ENCODE results near the gene SQOR.
A peak's percentile ranks its signal among the peaks of the same experiment; 100 is the strongest.

The SQOR gene

DNA sequence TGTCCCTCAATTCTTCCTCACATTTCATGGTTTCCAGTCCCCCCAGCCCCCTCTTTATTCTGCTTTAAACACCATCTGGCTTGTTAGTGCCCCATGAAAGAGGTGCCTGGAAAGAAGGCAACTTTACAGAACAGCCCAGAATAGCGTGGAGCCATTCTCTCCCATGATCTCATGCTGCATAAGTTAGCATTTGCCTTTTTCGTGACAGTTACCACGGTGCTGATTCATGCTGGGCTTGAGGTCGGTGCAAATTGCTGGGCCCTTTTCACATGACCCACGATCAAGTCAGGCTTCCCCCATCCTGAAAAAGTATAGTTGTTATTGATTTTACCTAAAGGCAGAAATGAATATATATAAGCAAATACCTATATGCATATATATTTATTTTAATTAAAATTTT is 29.6 kb downstream of the SQOR start:
- no peak for DNase-seq

DNA sequence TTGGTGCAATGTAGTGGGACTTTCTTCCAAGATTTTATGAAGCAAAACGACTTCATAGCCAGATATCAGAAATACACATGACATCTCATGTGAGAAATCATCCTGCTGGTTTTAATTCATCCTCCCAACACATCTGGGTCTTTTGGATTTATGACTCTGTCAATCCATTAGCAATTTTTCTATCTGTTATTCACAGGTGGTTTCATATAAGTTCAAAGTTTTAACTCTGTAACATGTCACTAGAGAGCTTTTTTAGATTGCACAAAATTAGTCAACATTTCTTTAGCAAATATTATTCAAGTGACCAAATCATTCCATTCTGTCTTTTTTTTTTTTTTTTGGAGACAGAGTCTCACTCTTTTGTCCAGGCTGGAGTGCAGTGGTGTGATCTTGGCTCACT is 30.4 kb downstream of the SQOR start:
- no peak for DNase-seq

DNA sequence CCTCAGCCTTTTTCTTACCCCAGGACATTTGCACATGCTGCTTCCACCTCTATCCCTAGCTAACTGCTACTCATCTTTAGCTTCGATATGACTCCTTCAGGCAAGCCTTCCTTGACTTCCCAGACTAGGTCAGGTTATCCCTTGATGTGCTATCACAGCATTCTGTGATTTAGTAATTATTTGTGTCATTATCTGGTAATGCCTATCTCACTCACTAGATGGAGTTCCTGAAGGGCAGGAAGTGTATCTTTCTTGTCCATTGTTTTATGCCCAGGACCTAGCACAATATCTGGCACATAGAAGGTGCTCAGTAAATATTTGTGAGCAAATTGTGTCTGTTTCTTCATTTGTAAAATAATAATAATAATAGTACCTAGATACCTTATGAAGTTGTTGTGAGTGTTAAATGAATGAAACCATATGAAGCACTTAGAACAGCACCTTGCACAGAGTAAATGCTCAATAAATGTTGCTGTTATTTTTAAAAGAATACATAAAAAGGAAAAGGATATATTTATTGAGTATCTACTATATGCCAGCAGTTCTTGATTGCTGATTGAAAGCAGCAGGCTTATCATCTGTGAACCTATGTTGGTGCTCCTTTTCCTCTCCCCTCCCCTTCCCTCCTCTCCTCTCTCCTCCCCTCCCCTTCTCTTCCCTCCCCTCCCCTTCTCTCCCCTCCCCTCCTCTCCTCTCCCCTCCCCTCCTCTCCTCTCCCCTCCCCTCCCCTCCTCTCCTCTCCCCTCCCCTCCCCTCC is 31.5 kb downstream of the SQOR start:
- DNase-seq = no peak

DNA sequence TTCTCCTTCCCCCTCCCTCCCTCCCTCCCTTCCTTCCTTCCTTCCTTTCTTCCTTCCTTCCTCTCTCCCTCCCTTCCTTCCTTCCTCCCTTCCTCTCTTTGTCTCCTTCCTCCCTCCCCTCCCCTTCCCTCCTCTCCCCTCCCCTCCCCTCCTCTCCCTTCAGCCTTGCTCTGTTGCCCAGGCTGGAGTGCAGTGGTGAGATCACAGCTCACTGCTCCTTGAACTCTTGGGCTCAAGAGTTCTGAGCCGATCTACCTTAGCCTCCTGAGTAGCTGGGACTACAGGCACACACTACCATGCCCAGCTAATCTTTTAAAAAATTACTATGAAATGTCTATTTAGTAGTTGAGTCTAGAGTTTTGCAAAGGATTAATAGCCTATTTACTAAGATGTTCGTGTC is 32.2 kb downstream of the SQOR start:
- no peak for DNase-seq

DNA sequence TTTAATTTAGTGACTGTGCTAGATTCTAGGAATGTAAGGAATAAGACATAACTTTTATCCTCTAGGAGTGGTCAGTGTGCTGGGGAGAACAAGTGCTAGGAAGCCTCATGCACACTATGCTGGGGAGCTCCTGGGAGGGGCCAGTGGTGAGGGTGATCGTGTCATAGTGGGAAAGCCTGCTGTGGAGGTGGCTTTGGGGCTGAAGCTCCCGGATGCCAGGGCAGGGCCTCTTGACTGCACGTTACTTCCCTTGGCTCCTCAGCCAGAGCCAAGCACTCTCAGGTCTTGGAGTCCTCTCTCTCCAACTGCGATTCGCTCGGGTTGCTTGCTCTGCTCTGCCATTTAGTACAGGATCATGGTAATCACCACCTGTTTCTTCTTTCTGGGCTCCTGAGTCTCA is 33.6 kb downstream of the SQOR start:
- no peak for DNase-seq

DNA sequence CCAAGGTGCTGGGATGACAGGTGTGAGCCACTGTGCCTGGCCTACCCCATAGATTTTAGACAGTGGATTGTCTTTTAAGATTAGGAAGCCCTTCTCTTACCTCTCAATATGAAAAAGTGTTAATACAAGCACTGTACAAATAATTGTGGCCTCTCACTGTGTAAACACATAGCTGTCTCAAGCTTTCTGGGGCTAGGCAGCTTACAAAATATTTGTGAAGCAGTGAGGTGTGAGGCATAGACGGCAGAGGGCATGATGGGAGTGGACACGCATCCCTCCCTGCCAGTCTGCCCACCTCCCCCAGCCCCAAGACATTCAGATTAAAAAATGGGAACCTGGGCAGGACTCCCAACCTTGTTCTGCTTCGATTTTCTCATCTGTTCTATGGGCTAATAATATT is 34.6 kb downstream of the SQOR start:
- no peak for DNase-seq

DNA sequence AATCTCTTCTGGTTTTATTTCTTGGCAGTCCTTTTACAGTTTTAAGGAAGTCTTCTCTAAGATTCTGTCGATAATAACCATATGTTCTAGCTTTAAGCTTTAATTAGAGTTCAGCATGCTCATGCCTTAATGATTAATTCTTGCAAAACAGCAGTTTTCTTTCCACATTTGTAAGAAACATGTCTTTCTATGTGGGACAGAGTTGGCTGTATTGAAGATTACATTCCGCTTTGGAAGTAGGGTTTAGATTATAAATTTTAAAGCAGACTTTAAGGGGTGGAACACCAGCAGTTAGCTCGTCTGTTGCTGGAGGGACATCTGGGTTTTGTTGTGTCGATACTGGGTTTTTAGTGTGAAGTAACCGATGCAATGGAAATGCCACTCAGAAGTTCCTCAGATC is 35.3 kb downstream of the SQOR start:
- no peak for DNase-seq

DNA sequence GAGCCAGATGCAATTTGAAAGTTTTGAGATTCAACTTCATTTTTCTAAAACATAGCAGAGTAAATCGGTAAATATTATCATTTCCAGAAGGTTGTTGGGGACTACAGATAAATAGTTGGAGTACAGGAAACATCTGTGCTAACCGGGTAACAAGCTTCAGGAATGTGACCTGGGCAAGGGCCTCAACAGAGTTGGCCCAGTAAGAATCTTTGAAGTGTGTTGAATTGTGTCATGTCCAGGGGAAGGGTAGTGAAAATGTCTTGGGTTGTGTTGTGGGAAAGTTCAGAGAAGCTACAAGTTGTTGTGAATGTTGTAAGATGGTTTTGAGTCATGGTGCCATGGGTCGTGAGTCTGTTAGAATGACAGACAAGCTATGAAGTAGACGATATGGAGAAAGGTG is 35.7 kb downstream of the SQOR start:
- no peak for DNase-seq

DNA sequence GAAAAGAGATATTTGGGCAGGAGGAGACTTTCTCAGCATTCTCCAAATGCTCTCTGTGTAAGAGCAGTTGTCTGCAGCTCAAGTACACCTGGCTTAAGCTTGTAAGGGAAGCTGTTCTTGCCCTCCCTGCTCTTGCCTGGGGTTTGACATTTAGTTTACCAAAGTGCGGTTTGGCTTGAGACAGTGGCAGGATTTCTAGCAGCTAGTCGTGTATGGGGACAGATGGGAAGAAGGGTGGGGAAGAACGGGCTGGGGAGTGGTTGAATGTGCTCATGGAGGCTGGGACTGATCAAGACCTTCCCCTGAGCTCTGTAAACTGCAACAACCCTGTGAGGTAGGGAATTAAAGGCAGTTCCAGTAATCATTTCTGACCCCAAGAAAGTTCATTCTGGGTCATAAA is 39.8 kb downstream of the SQOR start:
- DNase-seq = no peak

DNA sequence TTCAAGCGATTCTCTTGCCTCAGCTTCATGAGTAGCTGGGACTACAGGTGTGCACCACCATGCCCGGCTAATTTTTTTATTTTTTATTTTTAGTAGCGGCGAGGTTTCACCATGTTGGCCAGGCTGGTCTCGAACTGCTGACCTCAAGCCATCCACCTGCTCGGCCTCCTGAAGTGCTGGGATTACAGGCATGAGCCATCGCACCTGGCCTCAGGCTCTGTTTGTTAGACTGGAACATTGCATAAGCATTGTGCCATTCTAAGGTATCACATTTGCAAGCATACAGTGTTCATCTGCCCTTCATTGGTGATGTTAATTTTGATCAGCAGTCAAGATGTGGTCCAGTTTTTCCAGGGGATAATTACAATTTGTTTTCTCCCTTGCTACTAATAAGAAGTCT is 43.0 kb downstream of the SQOR start:
- no peak for DNase-seq

DNA sequence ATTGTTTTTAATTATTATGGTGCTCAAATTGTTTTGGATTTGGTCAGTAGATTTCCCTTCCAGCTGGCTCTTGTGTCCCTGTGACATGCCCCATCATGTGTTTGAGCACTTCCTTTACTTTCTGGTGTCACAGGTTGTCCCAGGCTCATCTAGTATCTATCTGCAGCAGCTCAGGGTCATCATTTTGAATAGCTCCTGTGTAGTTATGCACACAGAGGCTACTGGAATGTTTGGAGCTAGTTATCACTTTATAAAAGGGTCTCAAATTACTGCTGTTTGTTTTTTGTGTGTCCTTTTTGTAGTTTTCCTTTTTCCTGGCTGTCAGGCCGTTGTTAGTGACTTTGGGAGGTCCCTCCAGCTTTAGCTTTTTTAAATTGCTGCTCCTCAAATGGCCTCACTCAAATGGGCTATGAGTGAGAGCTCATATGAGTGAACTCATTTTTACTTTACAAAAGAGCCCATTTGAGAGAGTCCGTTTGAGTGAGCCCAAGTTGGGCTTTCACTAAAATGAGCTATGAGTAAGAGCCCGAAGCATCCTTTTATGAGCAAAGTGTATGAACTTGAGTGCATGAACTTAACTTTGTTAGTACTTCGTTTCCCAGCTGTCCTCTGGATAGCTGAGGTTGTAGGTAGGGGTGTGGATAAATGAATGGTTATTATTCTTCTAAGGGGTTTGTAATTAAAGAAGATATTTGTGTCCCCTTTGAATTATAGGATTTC is 43.8 kb downstream of the SQOR start:
- DNase-seq = no peak

DNA sequence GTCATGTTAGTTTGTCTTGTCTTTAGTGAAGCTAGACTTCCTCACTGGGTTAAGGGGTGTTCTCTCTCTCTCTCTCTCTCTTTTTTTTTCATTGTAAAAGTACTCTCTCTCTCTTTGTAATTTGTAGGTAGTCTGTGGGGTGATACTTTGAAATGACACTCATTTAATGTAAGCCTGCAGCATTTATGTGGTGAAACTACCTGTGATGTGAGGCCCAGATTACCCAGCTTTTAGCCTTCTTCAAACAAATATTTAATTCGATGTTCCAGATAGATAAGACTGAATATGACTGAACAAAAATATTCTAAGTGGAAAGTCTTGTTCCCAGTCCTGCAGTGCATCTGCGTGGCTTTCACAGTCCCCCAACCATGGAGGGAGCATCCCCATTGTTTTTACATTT is 49.7 kb downstream of the SQOR start:
- DNase-seq = no peak

DNA sequence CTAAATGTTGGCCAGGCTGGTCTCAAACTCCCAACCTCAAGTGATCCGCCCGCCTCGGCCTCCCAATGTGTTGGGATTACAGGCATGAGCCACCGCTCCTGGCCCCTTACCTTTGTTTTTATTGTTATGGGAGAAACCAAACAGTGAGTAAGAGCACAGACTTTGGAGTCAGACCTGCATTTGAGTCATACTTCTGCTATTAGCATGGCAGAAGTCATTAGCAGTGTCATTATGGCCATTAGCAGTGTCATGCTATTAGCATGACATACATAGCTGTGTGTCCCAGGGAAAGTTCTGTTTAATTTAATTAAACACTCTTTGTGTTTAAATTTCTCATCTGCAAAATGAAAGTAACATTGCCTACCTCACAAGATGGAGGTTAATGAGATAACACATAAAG is 54.8 kb downstream of the SQOR start:
- no peak for DNase-seq

DNA sequence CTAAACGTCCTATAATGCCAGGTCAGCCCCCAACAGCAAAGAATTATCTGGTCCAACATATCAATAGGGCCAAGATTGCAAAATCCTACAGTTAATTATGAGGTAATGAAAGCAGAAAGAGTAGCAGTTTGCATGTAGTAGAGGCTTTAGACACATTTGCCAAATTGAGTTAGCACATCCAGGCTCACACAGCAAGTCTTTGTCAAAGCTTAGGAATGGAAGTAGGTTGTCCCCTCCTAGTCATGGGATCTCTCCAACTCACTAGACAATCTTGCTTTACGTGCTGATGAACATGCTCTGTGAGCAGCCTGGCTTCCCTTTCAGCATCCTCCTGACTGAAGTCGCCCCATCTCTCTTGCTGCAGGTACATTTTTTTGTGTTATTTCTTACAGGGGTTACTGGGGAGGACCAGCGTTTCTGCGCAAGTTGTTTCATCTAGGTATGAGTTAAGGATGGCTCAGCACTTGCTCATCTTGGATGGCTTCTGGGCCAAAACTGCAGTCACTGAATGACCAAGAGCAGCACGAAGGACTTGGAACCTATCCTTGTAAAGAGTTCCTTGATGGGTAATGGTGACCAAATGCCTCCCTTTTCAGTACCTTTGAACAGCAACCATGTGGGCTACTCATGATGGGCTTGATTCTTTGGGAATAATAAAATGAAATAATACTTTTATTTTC is 55.9 kb downstream of the SQOR start:
- DNase-seq = no peak

DNA sequence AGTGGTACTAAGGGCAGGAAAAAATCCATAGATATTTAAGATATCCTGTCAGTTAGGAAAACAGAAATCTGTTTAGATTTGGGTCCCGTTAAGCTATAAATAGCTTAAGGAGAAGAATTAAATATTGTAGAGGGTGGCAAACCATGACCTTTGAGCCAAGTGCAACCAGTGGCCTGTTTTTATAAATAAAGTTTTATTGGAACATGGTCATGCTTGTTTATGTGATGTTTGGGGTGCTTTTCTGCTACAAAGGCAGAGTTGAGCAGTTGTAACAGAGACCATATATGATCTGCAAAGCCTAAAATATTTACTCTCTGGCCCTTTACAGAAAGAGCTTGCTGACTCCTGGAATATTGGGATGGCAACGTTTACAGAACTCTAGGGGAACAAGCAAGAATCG is 66.3 kb downstream of the SQOR start:
- DNase-seq = no peak

DNA sequence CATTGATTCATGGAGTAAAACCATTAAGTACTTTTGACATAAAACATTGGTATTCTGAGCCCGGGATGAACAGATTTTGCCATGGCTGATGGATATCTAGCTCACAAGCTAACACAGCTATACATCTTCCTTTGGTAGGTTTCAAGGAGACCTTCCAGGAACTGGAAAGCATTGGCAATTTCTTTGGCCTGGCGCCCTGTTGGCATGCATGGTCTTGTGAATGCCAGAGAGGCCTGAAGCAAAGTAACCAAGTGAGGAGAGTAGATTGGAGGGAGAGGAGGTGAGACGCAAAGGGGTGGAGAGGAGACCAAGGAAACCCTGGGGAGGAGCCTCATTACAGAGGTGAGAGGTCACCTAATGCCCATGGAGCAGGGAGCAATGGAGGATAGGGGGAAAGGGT is 67.2 kb downstream of the SQOR start:
- DNase-seq = no peak

DNA sequence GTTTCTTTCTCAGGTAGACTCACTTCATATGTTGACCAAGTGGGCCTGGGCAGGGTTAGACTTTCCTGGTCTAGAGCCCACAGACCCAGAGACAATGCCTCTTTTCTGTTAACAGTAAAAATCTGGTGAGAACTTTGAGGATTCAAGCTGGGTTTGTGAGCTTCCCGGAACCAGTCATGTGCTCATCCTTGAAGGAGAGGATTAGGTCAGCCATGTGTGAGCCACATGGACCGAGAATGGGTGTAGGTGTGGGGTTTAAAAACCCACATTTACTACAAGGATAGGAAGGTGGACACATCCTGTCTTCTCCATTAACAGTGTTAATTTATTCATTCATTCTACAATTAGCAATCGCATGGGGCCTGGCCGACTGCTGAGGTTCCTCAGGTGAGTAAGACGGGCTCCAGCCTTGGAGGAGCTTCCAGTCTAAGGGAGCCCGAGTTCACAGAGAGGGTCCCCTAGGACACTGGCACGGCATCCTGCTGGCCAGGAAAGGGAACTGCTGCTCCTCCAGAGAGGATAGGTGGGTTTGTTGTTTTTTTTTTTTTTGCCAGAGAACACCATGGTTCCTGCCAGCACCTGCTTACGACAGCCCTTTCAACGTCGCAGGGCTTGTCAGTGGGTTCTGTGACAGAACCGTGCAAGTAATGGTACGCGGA is 69.0 kb downstream of the SQOR start:
- no peak for DNase-seq

DNA sequence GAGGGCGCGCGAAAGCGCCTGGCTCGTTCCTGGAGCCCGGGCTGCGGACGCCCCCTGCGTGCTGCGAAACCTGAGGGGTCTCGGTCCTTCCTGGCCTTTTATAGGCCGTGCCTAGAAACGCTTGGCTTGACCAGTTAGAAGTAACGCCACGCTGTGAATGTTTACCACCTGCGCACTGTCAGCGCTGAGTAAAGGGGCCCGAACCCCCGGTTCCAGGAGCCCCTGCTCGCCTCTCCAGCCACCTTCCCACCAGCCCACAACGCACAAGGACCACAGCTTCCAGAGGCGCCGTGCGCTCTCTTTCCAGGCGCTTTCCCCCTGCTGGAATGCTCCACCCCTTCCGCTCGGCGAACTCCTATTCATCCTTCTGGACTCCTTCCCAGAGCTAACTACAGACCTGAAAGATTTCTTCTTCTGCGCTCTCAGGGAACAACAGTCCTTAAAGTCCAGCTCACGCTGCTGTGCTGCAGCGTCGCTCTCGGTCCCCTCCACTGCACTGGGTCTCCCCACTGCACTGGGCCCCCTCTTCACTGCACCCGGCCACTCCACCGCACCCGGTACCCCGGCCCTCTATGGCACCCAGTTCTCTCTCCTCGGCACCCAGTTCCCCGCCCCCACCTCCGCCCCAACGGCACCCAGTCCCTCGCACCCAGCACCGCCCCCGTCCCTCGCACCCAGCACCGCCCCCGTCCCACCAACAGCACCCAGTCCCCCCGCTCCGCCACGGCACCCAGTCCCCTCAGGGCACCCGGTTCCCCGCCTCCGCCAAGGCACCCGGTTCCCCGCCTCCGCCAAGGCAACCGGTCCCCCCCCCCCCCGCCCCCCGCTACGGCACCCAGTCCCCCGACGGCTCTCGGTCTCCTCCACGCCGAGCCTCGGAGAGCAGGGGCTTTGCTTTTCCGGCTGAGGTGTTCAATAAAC is 69.8 kb downstream of the SQOR start:
- no peak for DNase-seq

DNA sequence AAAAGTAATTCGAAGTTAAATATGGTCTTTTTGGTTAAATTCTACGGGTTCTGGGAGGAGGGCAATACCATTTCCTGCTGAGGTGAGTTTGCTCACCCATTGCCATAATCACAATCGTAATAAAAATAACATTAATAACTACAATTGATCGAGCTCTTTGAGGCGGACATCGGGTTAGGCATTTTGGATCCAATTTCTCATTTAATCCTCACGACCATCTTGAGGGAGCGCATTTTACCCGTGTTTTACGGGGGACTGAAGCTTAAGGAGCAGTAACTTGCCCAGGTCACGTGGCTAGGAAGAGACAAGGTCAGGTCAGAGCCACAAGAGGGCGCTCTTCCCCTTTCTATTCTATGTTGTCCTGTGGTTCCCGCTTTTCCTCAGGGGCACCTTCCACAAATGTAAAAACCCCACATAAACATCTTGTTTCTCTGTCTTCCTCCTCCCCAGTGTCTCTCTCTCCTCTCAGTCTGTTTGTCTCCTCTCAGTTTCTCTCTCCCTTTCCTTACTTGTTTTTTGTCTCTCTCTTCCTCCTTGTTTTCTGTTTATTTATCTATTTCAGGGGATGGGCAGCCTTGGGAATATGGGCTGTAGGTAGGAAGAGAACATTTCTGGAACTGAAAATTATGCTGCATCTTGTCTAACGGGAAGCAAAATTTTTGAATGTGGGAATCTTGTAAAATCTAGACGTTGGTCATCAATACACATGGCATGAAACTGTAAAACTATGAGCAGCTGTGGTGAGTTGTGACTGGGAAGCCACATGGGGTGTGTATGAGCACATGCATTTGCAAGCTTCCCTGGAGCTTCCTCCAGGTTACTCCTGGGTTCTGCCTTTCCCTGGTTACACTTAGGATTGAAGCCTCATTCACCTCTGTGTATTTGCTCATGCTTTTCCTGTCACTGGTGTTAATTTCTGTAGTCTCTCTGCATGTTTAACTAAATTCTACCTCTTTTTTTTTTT is 71.0 kb downstream of the SQOR start:
- DNase-seq = peak; percentile 74

DNA sequence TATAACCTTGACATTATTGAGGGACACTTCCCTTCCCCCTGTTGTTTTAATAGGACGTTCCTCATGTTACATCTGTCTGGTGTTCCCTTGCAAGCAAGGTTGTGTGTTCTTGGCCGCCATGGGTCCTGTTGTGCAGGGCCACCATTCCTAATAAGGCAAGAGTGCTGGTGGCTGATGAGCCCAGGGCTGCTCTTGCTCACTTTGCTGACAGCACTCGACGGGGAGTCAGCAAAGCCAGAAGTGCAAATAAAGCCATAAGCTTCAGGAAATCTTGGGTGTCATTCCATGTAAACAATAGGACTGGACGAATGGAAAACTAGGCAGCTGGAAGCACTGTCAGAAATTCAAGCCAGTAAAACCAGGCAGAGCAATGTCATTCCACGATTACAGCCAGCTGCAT is 75.8 kb downstream of the SQOR start:
- no peak for DNase-seq

All from NCI-H1694 treated with DMSO at 0.1 percent for 48 hours (cell line).